NT2/D1 (cell line): ENCODE data around the gene SYNGR4.

ENCODE experiments used
- YY1 ChIP-seq: IDR thresholded peaks from 2 replicates; pipeline ENCODE4 v1.6.1; 2011; ENCODE audit not compliant: insufficient read length, insufficient read depth
- ZNF274 ChIP-seq: IDR thresholded peaks from 2 replicates; pipeline ENCODE4 v1.6.1; 2011; ENCODE audit warnings: mild to moderate bottlenecking, low read depth, low read length

GRCh38 chr19:48344892-48345291 is 19.3 kb upstream of the SYNGR4 start:
- TF ChIP-seq YY1, result no peak
- TF ChIP-seq ZNF274, result no peak
